T47D (cell line): ENCODE data around the gene ZFHX3.

ENCODE experiments used
- DNase-seq, 2 experiments: peaks; one replicate each; pipeline versions ENCODE4 v3.0.0 to v3.0.0-alpha.2; 2011 to 2012; ENCODE audit warnings: low read depth in 1 of 2, low spot score in 1 of 2
- JUND ChIP-seq: IDR thresholded peaks from 2 replicates; pipeline ENCODE4 v1.6.1; 2012; ENCODE audit warnings: low read depth
- in situ Hi-C: cut with HindIII; loops from 2 replicates; pipeline ENCODE4 v1.10.0; 2016; ENCODE audit warnings: low sequenced_read_pairs, low pct_unique_long_range_greater_than_20kb

Gene ZFHX3

GRCh38 chr16:72987480-72987901 is 60.4 kb downstream of the ZFHX3 start:
- no peak for TF ChIP-seq JUND
- in situ Hi-C loops, result no loop called here
- peak in 1 of 2 experiments; percentile 89 for DNase-seq

GRCh38 chr16:72985995-72986394 is 61.9 kb downstream of the ZFHX3 start:
- in situ Hi-C loops, result no loop called here
- no peak for DNase-seq
- TF ChIP-seq JUND, result no peak

GRCh38 chr16:72985148-72985941 is 62.6 kb downstream of the ZFHX3 start:
- in situ Hi-C loops, result no loop called here
- no peak for DNase-seq
- TF ChIP-seq JUND, result no peak

- in situ Hi-C loops, result no loop called here
- peak in 1 of 2 experiments; percentile 78 for DNase-seq
- peak; percentile 46; the same call in 1 of the 2 replicates for TF ChIP-seq JUND
Measured at GRCh38 chr16:72983728-72984350, 64.1 kb downstream of the ZFHX3 start.

- in situ Hi-C loops, result no loop called here
- no peak for TF ChIP-seq JUND
- DNase-seq, result no peak
Measured at GRCh38 chr16:72983241-72983640, 64.7 kb downstream of the ZFHX3 start.

- in situ Hi-C loops, result no loop called here
- DNase-seq, result no peak
- no peak for TF ChIP-seq JUND
Measured at GRCh38 chr16:72979974-72980373, 68.0 kb downstream of the ZFHX3 start.

- TF ChIP-seq JUND, result no peak
- no peak for DNase-seq
- in situ Hi-C loops, result no loop called here
Measured at GRCh38 chr16:72978212-72978611, 69.7 kb downstream of the ZFHX3 start.

- in situ Hi-C loops, result no loop called here
- DNase-seq, result no peak
- no peak for TF ChIP-seq JUND
Measured at GRCh38 chr16:72977127-72977526, 70.8 kb downstream of the ZFHX3 start.

- no peak for DNase-seq
- no peak for TF ChIP-seq JUND
- in situ Hi-C loops, result no loop called here
Measured at GRCh38 chr16:72976438-72977064, 71.4 kb downstream of the ZFHX3 start.

GRCh38 chr16:72975809-72976437 is 72.0 kb downstream of the ZFHX3 start:
- TF ChIP-seq JUND, result no peak
- DNase-seq, result no peak
- in situ Hi-C loops, result no loop called here

GRCh38 chr16:72974142-72974769 is 73.7 kb downstream of the ZFHX3 start:
- TF ChIP-seq JUND, result no peak
- in situ Hi-C loops, result no loop called here
- no peak for DNase-seq

- in situ Hi-C loops, result no loop called here
- TF ChIP-seq JUND, result no peak
- no peak for DNase-seq
Measured at GRCh38 chr16:72972878-72973571, 74.9 kb downstream of the ZFHX3 start.
